Endodermal cell (in vitro differentiated cells): Measurements from ENCODE around the gene CRIP1. TPM values are rescaled to one million over a fixed set of nuclear protein-coding genes. Genes with fewer than 3 reads are reported as not detected.

Source experiments
- DNase-seq: peaks from one replicate; pipeline ENCODE4 v3.0.0-alpha.2; 2017
- H3K27ac ChIP-seq: 2 replicates; pipeline ENCODE4 v1.5.1; 2013; ENCODE audit warnings: mild to moderate bottlenecking, low read depth, low read length, moderate library complexity
- H3K27me3 ChIP-seq: 2 replicates; pipeline ENCODE4 v1.6.1; 2013; ENCODE audit warnings: mild to moderate bottlenecking, low read length, moderate library complexity; ENCODE audit not compliant: insufficient read depth, control insufficient read depth, poor library complexity, severe bottlenecking
- H3K36me3 ChIP-seq: 2 replicates; pipeline ENCODE4 v1.7.0; 2013; ENCODE audit warnings: mild to moderate bottlenecking, low read length, moderate library complexity; ENCODE audit not compliant: control insufficient read depth, insufficient read depth
- H3K4me1 ChIP-seq: one replicate; pipeline ENCODE4 v1.7.0; 2013; ENCODE audit warnings: low read length; ENCODE audit not compliant: control insufficient read depth, insufficient read depth
- H3K4me3 ChIP-seq: 2 replicates; pipeline ENCODE4 v1.5.1; 2013; ENCODE audit warnings: mild to moderate bottlenecking, low read length, moderate library complexity
- H3K9ac ChIP-seq: 2 replicates; pipeline ENCODE4 v1.6.1; 2013; ENCODE audit warnings: mild to moderate bottlenecking, low read length, moderate library complexity; ENCODE audit not compliant: poor library complexity, severe bottlenecking; ENCODE audit errors: extremely low read depth
- H3K9me3 ChIP-seq: 2 replicates; pipeline ENCODE4 v1.6.1; 2013; ENCODE audit warnings: mild to moderate bottlenecking, low read length, moderate library complexity; ENCODE audit not compliant: control insufficient read depth
- H3K27ac Mint-ChIP-seq: 2 replicates; pipeline ENCODE4 v1.8.0; 2020; ENCODE audit warnings: mixed read lengths
- H3K27me3 Mint-ChIP-seq: 2 replicates; pipeline ENCODE4 v1.8.0; 2021; ENCODE audit warnings: mild to moderate bottlenecking, mixed read lengths; ENCODE audit not compliant: insufficient read depth
- H3K36me3 Mint-ChIP-seq: 2 replicates; pipeline ENCODE4 v1.8.0; 2020; ENCODE audit warnings: low read depth, mixed read lengths
- H3K4me1 Mint-ChIP-seq: 2 replicates; pipeline ENCODE4 v1.8.0; 2020; ENCODE audit warnings: mixed read lengths
- H3K4me3 Mint-ChIP-seq: 2 replicates; pipeline ENCODE4 v1.8.0; 2020; ENCODE audit warnings: mild to moderate bottlenecking, moderate library complexity, mixed read lengths
- H3K9me3 Mint-ChIP-seq: 2 replicates; pipeline ENCODE4 v1.8.0; 2020; ENCODE audit warnings: mild to moderate bottlenecking, mixed read lengths
- CTCF ChIP-seq: fragments of 200-600 bp; sonication (generic); conservative IDR thresholded peaks from 2 replicates; pipeline ENCODE4 v1.5.0; 2021; ENCODE audit warnings: antibody characterized with exemption, mild to moderate bottlenecking
- WGBS, 2 experiments: methylation state at CpG; one replicate each; pipeline versions ENCODE4 v1.1.5 to v1.1.7; 2013; ENCODE audit warnings: missing lambda C conversion rate in 2 of 2, mixed read lengths in 1 of 2; ENCODE audit not compliant: insufficient coverage in 1 of 2, insufficient read length in 1 of 2; 5-methylcytosine and 5-hydroxymethylcytosine counted together
- total RNA-seq, 2 donors: library from RNA; stranded (reverse); fragmentation: NEBNext Ultra II Directional in 1 of 2; extraction: Animal tissue kit (Norgen Biotek cat#: 25700) in 1 of 2; gene quantifications; 2 replicates in 1 of 2; 3 replicates in 1 of 2; pipeline ENCODE4 v1.2.1, GENCODE V29; 2021

CRIP1 gene
- total RNA-seq, 2 donors from 2014 or later: 7.0 to 47.1 TPM

- Histone ChIP-seq H3K4me3 (no peak overlapping the region), H3K36me3 (no peaks in the 10 kb centered on the region), H3K27ac (no peak overlapping the region), H3K27me3 (peaks cover 52% of the 10 kb centered on the region), H3K9ac (no peak overlapping the region), H3K4me1 (peaks cover 7% of the 10 kb centered on the region), H3K9me3 (no peaks in the 10 kb centered on the region)
- no peak for TF ChIP-seq CTCF
- 1 to 8% methylated on average over 12 to 45 of the region's 45 CpGs for WGBS, 2 experiments
- H3K4me3 Mint-ChIP-seq: peak overlapping the region; percentile 41
- peak; percentile 82 for DNase-seq
- H3K36me3 Mint-ChIP-seq: no peaks in the 10 kb centered on the region
- H3K4me1 Mint-ChIP-seq: peaks cover 9% of the 10 kb centered on the region
- H3K9me3 Mint-ChIP-seq: peaks cover 3% of the 10 kb centered on the region
- peaks cover 59% of the 10 kb centered on the region for H3K27me3 Mint-ChIP-seq
- H3K27ac Mint-ChIP-seq: no peak overlapping the region
These were observed 325 bp downstream of the CRIP1 start for GRCh38 chr14:105486974-105487448.

- no peak overlapping the region for H3K9ac ChIP-seq
- Mint-ChIP-seq H3K4me3 (peak overlapping the region; percentile 41), H3K9me3 (peaks cover 3% of the 10 kb centered on the region), H3K36me3 (no peaks in the 10 kb centered on the region), H3K27ac (no peak overlapping the region), H3K4me1 (peaks cover 5% of the 10 kb centered on the region), H3K27me3 (peaks cover 54% of the 10 kb centered on the region)
- no peaks in the 10 kb centered on the region for H3K36me3 ChIP-seq
- no peaks in the 10 kb centered on the region for H3K9me3 ChIP-seq
- H3K27ac ChIP-seq: no peak overlapping the region
- no peak for TF ChIP-seq CTCF
- peaks cover 47% of the 10 kb centered on the region for H3K27me3 ChIP-seq
- H3K4me1 ChIP-seq: peaks cover 6% of the 10 kb centered on the region
- no peak for DNase-seq
- H3K4me3 ChIP-seq: no peak overlapping the region
- WGBS, 2 experiments: 7 to 23% methylated on average over 11 to 48 of the region's 48 CpGs
These were observed 831 bp downstream of the CRIP1 start for GRCh38 chr14:105487449-105487985.

GRCh38 chr14:105487986-105488777, 1.5 kb downstream of the CRIP1 start:
- no peak overlapping the region for H3K9ac ChIP-seq
- no peak for TF ChIP-seq CTCF
- H3K4me3 Mint-ChIP-seq: peak overlapping the region; percentile 41

More at GRCh38 chr14:105487986-105488777, 1.5 kb downstream of the CRIP1 start:
- Histone ChIP-seq H3K27ac (no peak overlapping the region), H3K4me1 (peaks cover 6% of the 10 kb centered on the region), H3K36me3 (no peaks in the 10 kb centered on the region), H3K27me3 (peaks cover 41% of the 10 kb centered on the region), H3K9me3 (no peaks in the 10 kb centered on the region), H3K4me3 (no peak overlapping the region)
- WGBS, 2 experiments: 93 to 94% methylated on average over 10 to 26 of the region's 26 CpGs
- Mint-ChIP-seq H3K27ac (no peak overlapping the region), H3K4me1 (peaks cover 5% of the 10 kb centered on the region), H3K36me3 (no peaks in the 10 kb centered on the region), H3K9me3 (peaks cover 3% of the 10 kb centered on the region), H3K27me3 (peaks cover 49% of the 10 kb centered on the region)
- DNase-seq: no peak
